Measurements from ENCODE around the gene CWC27.

CWC27 gene

GRCh38 chr5:64840958-64841357 lies 72.2 kb downstream of the CWC27 start:
- Histone ChIP-seq H3K4me3 (ENCODE audit: low read length) (no peak overlapping the region), H3K27ac (ENCODE audit: low read length) (no peak overlapping the region), H3K9me3 (ENCODE audit: insufficient read depth, low read depth, low read length) (no peaks in the 10 kb centered on the region), H3K4me1 (ENCODE audit: insufficient read depth, low read length) (no peaks in the 10 kb centered on the region; the same call in 1 of the 2 replicates), H3K27me3 (ENCODE audit: insufficient read depth, low read length) (no peaks in the 10 kb centered on the region), H3K36me3 (ENCODE audit: insufficient read depth, low read depth, low read length) (peaks cover 12% of the 10 kb centered on the region), H3K9ac (ENCODE audit: low read depth, low read length) (no peak overlapping the region)

- Histone ChIP-seq H3K4me1 (ENCODE audit: insufficient read depth, low read length) (no peaks in the 10 kb centered on the region), H3K27me3 (ENCODE audit: insufficient read depth, low read length) (no peaks in the 10 kb centered on the region), H3K27ac (ENCODE audit: low read length) (no peak overlapping the region), H3K9me3 (ENCODE audit: insufficient read depth, low read depth, low read length) (no peaks in the 10 kb centered on the region; the same call in 1 of the 2 replicates), H3K36me3 (ENCODE audit: insufficient read depth, low read depth, low read length) (0 out of 2 replicates have a peak, but pooled peaks cover 2% of the 10 kb centered on the region), H3K4me3 (ENCODE audit: low read length) (no peak overlapping the region), H3K9ac (ENCODE audit: low read depth, low read length) (no peak overlapping the region)
Measured at GRCh38 chr5:64853777-64854176, 85.0 kb downstream of the CWC27 start.

- 0 out of 2 replicates have a peak, but pooled peaks cover 2% of the 10 kb centered on the region for H3K36me3 ChIP-seq (ENCODE audit: insufficient read depth, low read depth, low read length)
- H3K27ac ChIP-seq (ENCODE audit: low read length) = no peak overlapping the region
- H3K4me3 ChIP-seq (ENCODE audit: low read length) = no peak overlapping the region
- no peaks in the 10 kb centered on the region for H3K27me3 ChIP-seq (ENCODE audit: insufficient read depth, low read length)
- H3K9ac ChIP-seq (ENCODE audit: low read depth, low read length) = no peak overlapping the region
- H3K9me3 ChIP-seq (ENCODE audit: insufficient read depth, low read depth, low read length) = no peaks in the 10 kb centered on the region
- no peaks in the 10 kb centered on the region for H3K4me1 ChIP-seq (ENCODE audit: insufficient read depth, low read length)
Measured at GRCh38 chr5:64854855-64855254, 86.1 kb downstream of the CWC27 start.

GRCh38 chr5:64859881-64860280 lies 91.2 kb downstream of the CWC27 start:
- no peaks in the 10 kb centered on the region for H3K9me3 ChIP-seq (ENCODE audit: insufficient read depth, low read depth, low read length)
- H3K9ac ChIP-seq (ENCODE audit: low read depth, low read length) = no peak overlapping the region
- no peaks in the 10 kb centered on the region for H3K36me3 ChIP-seq (ENCODE audit: insufficient read depth, low read depth, low read length)
- no peak overlapping the region for H3K4me3 ChIP-seq (ENCODE audit: low read length)
- H3K27me3 ChIP-seq (ENCODE audit: insufficient read depth, low read length) = no peaks in the 10 kb centered on the region
- no peaks in the 10 kb centered on the region for H3K4me1 ChIP-seq (ENCODE audit: insufficient read depth, low read length)
- no peak overlapping the region for H3K27ac ChIP-seq (ENCODE audit: low read length)

- Histone ChIP-seq H3K9ac (ENCODE audit: low read depth, low read length) (no peak overlapping the region), H3K36me3 (ENCODE audit: insufficient read depth, low read depth, low read length) (no peaks in the 10 kb centered on the region), H3K27ac (ENCODE audit: low read length) (no peak overlapping the region), H3K27me3 (ENCODE audit: insufficient read depth, low read length) (no peaks in the 10 kb centered on the region), H3K4me1 (ENCODE audit: insufficient read depth, low read length) (no peaks in the 10 kb centered on the region), H3K9me3 (ENCODE audit: insufficient read depth, low read depth, low read length) (no peaks in the 10 kb centered on the region), H3K4me3 (ENCODE audit: low read length) (no peak overlapping the region)
Measured at GRCh38 chr5:64861281-64861680, 92.6 kb downstream of the CWC27 start.

- Histone ChIP-seq H3K4me1 (ENCODE audit: insufficient read depth, low read length) (no peaks in the 10 kb centered on the region; the same call in 1 of the 2 replicates), H3K4me3 (ENCODE audit: low read length) (no peak overlapping the region), H3K27me3 (ENCODE audit: insufficient read depth, low read length) (no peaks in the 10 kb centered on the region), H3K27ac (ENCODE audit: low read length) (no peak overlapping the region), H3K36me3 (ENCODE audit: insufficient read depth, low read depth, low read length) (no peaks in the 10 kb centered on the region), H3K9me3 (ENCODE audit: insufficient read depth, low read depth, low read length) (no peaks in the 10 kb centered on the region), H3K9ac (ENCODE audit: low read depth, low read length) (no peak overlapping the region)
Measured at GRCh38 chr5:64864171-64864570, 95.4 kb downstream of the CWC27 start.

GRCh38 chr5:64865662-64866061 lies 96.9 kb downstream of the CWC27 start:
- no peaks in the 10 kb centered on the region; the same call in 1 of the 2 replicates for H3K4me1 ChIP-seq (ENCODE audit: insufficient read depth, low read length)
- no peaks in the 10 kb centered on the region for H3K36me3 ChIP-seq (ENCODE audit: insufficient read depth, low read depth, low read length)
- no peak overlapping the region for H3K4me3 ChIP-seq (ENCODE audit: low read length)
- no peaks in the 10 kb centered on the region for H3K9me3 ChIP-seq (ENCODE audit: insufficient read depth, low read depth, low read length)
- no peak overlapping the region for H3K27ac ChIP-seq (ENCODE audit: low read length)
- H3K9ac ChIP-seq (ENCODE audit: low read depth, low read length) = no peak overlapping the region
- no peaks in the 10 kb centered on the region for H3K27me3 ChIP-seq (ENCODE audit: insufficient read depth, low read length)

GRCh38 chr5:64869419-64869818 lies 100.7 kb downstream of the CWC27 start:
- Histone ChIP-seq H3K9me3 (ENCODE audit: insufficient read depth, low read depth, low read length) (no peaks in the 10 kb centered on the region), H3K27me3 (ENCODE audit: insufficient read depth, low read length) (no peaks in the 10 kb centered on the region), H3K9ac (ENCODE audit: low read depth, low read length) (no peak overlapping the region), H3K4me1 (ENCODE audit: insufficient read depth, low read length) (no peaks in the 10 kb centered on the region; the same call in 1 of the 2 replicates), H3K27ac (ENCODE audit: low read length) (no peak overlapping the region), H3K36me3 (ENCODE audit: insufficient read depth, low read depth, low read length) (no peaks in the 10 kb centered on the region), H3K4me3 (ENCODE audit: low read length) (no peak overlapping the region)

- no peaks in the 10 kb centered on the region for H3K36me3 ChIP-seq (ENCODE audit: insufficient read depth, low read depth, low read length)
- no peaks in the 10 kb centered on the region; the same call in 1 of the 2 replicates for H3K4me1 ChIP-seq (ENCODE audit: insufficient read depth, low read length)
- H3K9ac ChIP-seq (ENCODE audit: low read depth, low read length) = no peak overlapping the region
- no peak overlapping the region for H3K27ac ChIP-seq (ENCODE audit: low read length)
- no peak overlapping the region for H3K4me3 ChIP-seq (ENCODE audit: low read length)
- no peaks in the 10 kb centered on the region for H3K27me3 ChIP-seq (ENCODE audit: insufficient read depth, low read length)
- H3K9me3 ChIP-seq (ENCODE audit: insufficient read depth, low read depth, low read length) = no peaks in the 10 kb centered on the region
Measured at GRCh38 chr5:64872044-64872443, 103.3 kb downstream of the CWC27 start.

GRCh38 chr5:64873441-64873840 lies 104.7 kb downstream of the CWC27 start:
- H3K36me3 ChIP-seq (ENCODE audit: insufficient read depth, low read depth, low read length) = no peaks in the 10 kb centered on the region

GRCh38 chr5:64874753-64875152 lies 106.0 kb downstream of the CWC27 start:
- Histone ChIP-seq H3K36me3 (ENCODE audit: insufficient read depth, low read depth, low read length) (no peaks in the 10 kb centered on the region), H3K9ac (ENCODE audit: low read depth, low read length) (no peak overlapping the region), H3K4me1 (ENCODE audit: insufficient read depth, low read length) (no peaks in the 10 kb centered on the region; the same call in 1 of the 2 replicates), H3K27ac (ENCODE audit: low read length) (no peak overlapping the region), H3K9me3 (ENCODE audit: insufficient read depth, low read depth, low read length) (no peaks in the 10 kb centered on the region), H3K27me3 (ENCODE audit: insufficient read depth, low read length) (no peaks in the 10 kb centered on the region), H3K4me3 (ENCODE audit: low read length) (no peak overlapping the region)

More at GRCh38 chr5:64873441-64873840, 104.7 kb downstream of the CWC27 start:
- H3K4me1 ChIP-seq (ENCODE audit: insufficient read depth, low read length) = no peaks in the 10 kb centered on the region; the same call in 1 of the 2 replicates
- no peak overlapping the region for H3K27ac ChIP-seq (ENCODE audit: low read length)
- H3K9ac ChIP-seq (ENCODE audit: low read depth, low read length) = no peak overlapping the region
- no peak overlapping the region for H3K4me3 ChIP-seq (ENCODE audit: low read length)
- H3K9me3 ChIP-seq (ENCODE audit: insufficient read depth, low read depth, low read length) = no peaks in the 10 kb centered on the region
- H3K27me3 ChIP-seq (ENCODE audit: insufficient read depth, low read length) = no peaks in the 10 kb centered on the region

GRCh38 chr5:64876203-64876602 lies 107.5 kb downstream of the CWC27 start:
- Histone ChIP-seq H3K27me3 (ENCODE audit: insufficient read depth, low read length) (no peaks in the 10 kb centered on the region), H3K4me1 (ENCODE audit: insufficient read depth, low read length) (no peaks in the 10 kb centered on the region), H3K9me3 (ENCODE audit: insufficient read depth, low read depth, low read length) (no peaks in the 10 kb centered on the region)

More at GRCh38 chr5:64876203-64876602, 107.5 kb downstream of the CWC27 start:
- H3K36me3 ChIP-seq (ENCODE audit: insufficient read depth, low read depth, low read length) = no peaks in the 10 kb centered on the region
- H3K27ac ChIP-seq (ENCODE audit: low read length) = no peak overlapping the region
- no peak overlapping the region for H3K9ac ChIP-seq (ENCODE audit: low read depth, low read length)
- H3K4me3 ChIP-seq (ENCODE audit: low read length) = no peak overlapping the region

Data from iPS-20b (cell line).